HG03064 (cell line): Measurements from ENCODE around the gene MANEAL.
"Not testable (repeated sequence)": the region's sequence is repeated elsewhere in the genome, so short reads cannot be mapped to it uniquely, and the experiment has no call there.

ENCODE experiments used
- ATAC-seq: cut with Tn5 transposase; IDR thresholded peaks from one replicate; pipeline ENCODE4 v1.9.1; 2021; ENCODE audit warnings: low read depth; ENCODE audit not compliant: unreplicated experiment

MANEAL gene

GRCh38 chr1:37793773-37794371, at the start of gene MANEAL:
Gene MANEAL (plus strand): TSS chr1:37793847. CDS start chr1:37794183, 336 bp downstream.
- ATAC-seq = peak; percentile 66

DNA sequence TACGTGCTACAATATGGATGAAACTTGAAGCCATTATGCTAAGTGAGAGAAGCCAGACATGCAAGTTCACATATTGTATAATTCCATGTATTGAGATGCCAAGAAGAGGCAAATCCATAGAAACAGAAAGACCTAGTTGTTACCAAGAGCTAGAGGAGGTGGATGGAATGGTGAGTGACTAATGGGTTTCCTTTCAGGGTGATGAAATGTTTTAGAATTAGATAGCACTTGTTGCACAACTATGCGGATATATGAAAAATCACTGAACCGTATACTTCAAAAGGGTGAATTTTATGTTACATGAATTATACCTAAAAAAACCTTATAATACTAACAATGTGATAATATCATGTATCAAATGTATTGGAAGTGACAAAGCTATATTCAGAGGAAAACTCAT, 46.8 kb upstream of the MANEAL start:
- no peak for ATAC-seq

GRCh38 chr1:37748565-37748964, 45.1 kb upstream of the MANEAL start:
- ATAC-seq = no peak

- no peak for ATAC-seq
Measured at GRCh38 chr1:37752213-37752582, 41.4 kb upstream of the MANEAL start.

DNA sequence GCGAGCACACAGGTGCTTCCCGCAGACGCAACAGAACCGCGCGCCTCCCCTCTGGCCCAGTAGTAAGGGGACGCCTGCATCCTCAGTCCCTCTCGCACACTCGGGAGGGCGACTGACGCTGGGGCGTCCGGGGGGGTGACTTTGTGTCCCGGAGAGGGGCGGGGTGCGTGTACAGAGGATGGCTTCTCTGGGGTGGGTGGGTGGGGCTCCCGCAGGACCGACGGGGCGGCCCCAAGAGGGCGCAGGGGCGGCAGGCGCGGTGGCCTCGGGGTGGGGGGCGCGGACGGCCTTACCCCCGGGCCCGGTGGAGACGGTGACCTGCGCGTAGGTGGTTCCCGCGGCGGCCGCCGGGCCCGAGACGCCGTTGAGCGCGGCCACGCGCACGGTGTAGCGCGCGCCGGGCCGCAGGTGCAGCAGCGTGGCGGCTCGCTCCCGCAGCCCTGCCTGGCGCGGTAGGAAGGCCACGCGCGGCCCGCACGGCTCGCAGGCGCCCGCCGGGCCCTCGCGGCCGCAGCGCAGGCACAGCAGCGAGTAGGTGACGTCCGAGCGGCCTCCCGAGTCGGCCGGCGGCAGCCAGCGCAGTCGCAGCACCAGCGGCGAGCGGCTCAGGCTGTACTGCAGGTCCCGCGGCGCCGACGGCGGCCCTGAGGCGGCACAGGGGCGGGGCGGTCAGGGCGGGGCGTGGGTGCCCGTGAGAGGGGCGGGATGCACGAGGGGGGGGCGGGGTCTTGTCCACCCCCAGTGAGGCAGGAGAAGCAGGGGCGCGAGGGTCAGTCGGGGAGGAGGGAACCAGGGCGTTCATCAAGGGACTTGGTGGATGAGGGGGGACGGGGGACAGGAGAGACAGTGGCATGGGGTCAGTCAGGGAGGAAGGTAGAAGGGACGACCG, 40.8 kb upstream of the MANEAL start:
- ATAC-seq = no peak

DNA sequence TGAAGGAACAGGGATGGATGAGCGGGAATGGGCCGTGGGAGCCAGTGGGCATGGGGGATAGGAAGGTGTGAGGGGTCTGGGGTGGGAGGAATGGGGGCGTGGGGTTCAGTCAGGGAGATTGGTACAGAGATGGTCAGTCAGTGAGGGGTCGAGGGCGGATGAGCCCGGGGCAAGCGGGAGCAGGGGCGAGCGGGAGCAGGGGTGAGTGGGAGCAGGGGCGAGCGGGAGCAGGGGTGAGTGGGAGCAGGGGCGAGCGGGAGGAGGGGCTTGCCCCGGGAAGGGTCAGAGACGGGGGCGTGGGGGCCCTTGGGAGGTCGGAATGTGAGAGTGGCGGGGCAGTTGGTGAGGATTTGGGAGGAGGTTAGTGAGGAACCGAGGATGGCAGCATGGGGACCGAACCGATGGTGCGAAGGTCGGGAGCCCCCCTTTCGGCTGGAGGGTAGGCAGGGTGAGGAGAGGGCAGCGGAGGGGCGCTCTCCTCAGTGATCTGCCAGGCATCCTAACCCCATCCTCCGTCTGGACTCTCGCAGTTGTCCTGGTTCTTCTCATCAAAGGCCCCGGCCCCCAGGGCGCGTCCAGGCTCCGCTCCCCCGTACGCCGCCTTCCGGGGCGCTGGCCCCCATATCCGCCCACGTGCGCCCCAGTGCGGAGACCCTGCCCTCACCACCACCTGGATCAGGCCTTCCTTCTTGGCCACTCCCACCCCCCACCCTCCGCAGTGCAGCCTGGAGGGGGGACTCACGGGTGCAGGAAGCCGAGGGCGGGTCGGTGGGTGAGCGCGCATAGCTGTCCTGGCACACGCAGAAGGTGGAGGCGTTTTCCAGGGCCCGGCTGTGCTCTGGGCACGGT, 40.0 kb upstream of the MANEAL start:
- ATAC-seq = no peak

GRCh38 chr1:37755290-37755689, 38.4 kb upstream of the MANEAL start:
- ATAC-seq = no peak

DNA sequence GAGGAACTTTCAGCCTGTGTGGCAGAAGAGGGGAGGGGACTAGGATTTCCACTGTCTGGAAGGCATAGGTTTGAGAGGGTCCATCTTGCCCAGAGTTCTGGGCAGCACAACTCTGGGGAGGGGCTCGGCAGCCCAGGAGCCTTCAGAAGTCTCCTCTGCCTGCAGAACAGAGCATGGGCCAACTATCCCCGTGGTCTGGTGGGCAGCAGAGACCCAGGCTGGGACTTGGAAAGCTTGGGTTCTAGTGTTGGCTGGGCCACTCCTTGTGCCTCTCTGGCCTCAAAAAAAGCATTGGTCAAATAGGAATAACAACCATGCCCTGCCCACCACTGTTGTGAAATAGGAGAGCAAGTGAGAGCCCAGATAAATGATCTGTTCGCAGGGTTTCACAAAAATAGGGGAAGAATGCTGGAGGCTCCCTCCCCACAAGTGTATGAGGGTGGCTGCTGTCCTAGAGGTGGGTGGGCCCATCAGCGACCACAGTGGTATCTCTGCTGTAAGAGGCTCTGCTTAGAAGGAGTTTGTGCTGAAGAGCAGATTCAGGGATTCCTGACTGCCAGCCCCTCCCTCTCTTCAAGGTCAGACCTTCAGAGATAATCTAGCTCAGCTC, 37.6 kb upstream of the MANEAL start:
- no peak for ATAC-seq

GRCh38 chr1:37759451-37759850, 34.2 kb upstream of the MANEAL start:
- ATAC-seq = no peak

GRCh38 chr1:37761416-37762095, 32.1 kb upstream of the MANEAL start:
- no peak for ATAC-seq

GRCh38 chr1:37762516-37762915, 31.1 kb upstream of the MANEAL start:
- no peak for ATAC-seq

GRCh38 chr1:37763791-37764413, 29.7 kb upstream of the MANEAL start:
- ATAC-seq = no peak

DNA sequence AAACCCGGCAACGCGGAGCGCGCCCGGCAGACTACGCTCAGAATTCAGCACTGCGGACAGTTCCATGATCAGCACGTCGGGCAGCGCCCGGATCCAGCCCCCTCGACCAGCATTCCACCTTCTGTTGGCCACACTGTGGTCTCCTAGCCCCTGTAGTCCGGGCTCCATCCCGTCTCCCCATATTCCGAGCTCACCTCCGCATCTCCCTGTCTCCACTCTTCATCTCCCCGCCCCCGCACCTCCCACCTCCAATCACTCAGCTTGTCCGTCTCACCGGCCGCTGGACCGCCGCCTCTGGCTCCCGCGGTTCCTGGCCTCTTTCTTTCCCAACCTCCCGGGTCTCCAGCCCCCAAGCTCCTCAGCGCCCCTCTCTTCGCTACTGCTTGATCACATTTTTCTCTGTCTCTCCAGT, 29.2 kb upstream of the MANEAL start:
- ATAC-seq = no peak

DNA sequence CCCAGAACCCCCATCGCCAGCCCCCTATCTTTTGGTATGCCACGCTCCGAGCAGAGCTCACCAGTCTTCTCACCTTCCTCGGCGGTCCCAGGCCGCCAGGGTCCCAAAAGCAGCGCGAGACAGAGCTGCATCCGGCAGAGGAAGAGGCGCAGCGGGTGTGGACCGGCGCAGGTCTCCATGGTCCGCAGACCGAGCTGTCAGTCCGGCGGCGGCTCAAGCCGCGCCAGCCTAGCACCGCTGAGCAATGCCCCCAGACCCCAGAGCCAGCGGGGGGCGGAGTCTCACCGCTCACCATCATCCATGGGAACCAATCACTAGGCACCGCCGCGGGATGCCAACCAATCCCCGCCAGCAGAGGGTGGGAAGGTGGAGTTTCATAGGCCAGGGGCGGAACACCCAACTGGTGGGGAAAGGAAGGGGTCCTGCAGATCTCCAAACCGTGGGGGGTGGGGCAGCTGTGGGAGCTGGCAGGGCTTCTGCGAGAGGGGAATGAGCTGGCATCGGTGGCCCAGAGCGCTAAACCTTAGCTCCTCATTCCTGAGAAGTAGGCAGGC, 28.7 kb upstream of the MANEAL start, which contains the start of gene EPHA10:
Gene EPHA10 (minus strand): TSS at position 233 of the 554 bp plus-strand sequence. CDS start 54 bp downstream, at position 179.
- no peak for ATAC-seq

- no peak for ATAC-seq
Measured at GRCh38 chr1:37765916-37766664, 27.6 kb upstream of the MANEAL start.

- no peak for ATAC-seq
Measured at GRCh38 chr1:37767488-37767887, 26.2 kb upstream of the MANEAL start.

DNA sequence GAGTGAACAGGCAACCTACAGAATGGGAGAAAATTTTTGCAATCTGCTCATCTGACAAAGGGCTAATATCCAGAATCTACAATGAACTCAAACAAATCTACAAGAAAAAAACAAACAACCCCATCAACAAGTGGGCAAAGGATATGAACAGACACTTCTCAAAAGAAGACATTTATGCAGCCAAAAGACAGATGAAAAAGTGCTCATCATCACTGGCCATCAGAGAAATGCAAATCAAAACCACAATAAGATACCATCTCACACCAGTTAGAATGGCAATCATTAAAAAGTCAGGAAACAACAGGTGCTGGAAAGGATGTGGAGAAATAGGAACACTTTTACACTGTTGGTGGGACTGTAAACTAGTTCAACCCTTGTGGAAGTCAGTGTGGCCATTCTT, 22.2 kb upstream of the MANEAL start:
- ATAC-seq = not testable (repeated sequence)

- no peak for ATAC-seq
Measured at GRCh38 chr1:37776946-37777516, 16.6 kb upstream of the MANEAL start.
